ENCODE data around the gene VTI1A.
"Not testable (repeated sequence)": the region's sequence is repeated elsewhere in the genome, so short reads cannot be mapped to it uniquely, and the experiment has no call there.

The VTI1A gene

DNA sequence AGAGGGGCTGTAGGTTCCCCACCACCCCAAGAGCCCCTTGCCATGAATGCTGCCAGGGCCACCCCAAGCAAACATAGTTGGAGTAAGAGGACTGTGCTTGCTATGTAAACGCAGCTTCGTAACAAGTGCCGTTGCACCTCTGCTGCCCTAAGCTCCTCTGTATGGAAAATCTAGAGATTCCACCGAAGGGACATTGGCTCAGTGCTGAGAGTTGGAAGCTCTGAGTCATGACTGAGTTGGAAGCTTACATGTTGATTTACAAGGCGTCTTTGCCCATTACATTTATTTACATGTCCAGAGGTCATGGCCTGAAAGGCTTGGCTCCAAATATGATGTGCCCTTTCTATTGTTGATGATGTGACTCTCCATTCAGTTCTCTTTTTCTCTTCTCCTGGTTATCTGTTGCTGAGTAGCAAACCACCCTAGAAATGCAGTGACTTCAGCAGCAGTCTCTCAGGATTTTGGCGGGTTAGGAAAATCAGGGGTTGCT, 270.0 kb downstream of the VTI1A start:
- DNase-seq (ENCODE audit: low spot score), result no peak

DNA sequence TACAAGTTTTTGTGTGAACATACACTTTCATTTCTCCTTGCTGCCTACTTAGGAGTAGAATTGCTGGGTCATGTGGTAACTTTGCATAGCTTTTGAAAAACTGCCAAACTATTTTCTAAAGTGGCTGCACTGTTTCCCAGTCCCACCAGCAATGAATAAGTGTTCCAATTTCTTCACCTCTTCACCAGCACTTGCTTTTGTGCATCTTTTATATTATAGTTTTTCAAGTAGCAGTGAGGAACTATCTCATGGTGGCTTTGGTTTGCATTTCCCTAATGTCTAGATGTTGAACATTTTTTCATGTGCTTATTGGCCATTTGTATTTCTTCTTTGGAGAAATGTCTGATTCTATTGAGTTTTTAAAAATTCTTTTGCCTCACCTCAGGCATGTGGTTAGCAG, 273.2 kb downstream of the VTI1A start:
- DNase-seq (ENCODE audit: low spot score), result no peak

DNA sequence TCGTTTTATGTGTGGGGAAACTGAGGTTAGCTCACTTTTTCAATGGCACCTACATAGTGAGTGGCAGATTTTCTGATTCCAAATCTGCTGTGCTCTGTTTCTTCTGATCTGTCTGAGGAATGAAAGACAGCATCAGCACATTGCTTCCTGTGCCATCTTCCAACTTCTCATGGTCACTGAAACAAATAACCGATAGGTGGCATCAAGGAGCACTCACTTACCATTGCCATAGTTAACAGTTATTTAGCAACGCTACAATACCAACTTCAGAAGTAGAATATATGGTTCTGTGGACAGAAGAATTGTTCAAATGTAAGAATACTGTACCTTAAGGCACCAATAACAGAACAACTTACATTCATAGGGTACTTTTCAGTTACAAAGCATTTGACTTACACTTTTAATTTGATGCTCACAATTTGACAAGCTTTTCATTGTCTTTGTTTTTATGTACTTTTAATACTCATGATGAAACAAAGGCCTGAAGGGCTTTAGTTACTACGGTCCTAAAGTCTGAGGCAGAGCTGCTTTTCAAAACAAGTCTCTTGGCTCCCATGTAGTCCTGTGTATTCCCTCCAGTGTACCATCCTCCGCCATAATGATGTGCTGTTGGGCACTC, 274.2 kb downstream of the VTI1A start:
- DNase-seq (ENCODE audit: low spot score), result peak; percentile 31

DNA sequence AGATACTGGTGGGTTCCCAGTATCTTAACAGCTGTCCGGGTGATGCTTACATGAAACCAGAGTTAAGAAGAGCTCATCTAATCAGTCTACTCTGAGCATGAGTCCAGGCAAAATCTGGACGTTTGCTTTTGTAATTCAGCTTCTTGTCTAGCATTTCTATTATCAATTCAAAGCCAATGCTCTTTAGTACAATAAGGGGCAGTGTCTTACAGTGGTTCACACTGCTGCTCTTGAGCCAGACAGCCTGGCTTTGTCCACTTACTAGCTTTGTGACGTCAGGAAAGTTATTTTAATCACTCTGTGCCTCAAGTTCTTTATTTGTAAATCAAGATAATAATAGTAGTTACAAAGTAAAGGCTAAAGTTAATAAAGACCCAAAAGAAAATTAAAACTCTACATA, 275.7 kb downstream of the VTI1A start:
- no peak for DNase-seq (ENCODE audit: low spot score)

DNA sequence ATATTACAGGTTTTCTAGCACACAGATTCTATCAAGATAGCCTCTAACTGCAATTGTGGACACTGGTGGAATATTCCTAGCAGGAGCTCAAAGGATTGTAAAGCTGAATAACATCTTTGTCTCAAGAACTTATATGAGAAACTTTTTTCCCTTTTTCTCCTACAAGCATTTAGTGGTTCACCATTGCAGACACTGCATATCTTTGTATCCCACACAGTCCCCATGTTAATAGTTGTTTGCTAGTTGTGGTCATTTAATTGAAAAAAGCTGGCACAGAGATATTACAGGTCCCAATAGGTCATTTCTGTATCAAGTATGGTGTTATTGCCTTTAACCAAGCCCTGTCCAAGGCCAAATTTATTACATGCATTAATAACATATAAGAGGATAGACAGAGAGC, 276.9 kb downstream of the VTI1A start:
- DNase-seq (ENCODE audit: low spot score), result no peak

DNA sequence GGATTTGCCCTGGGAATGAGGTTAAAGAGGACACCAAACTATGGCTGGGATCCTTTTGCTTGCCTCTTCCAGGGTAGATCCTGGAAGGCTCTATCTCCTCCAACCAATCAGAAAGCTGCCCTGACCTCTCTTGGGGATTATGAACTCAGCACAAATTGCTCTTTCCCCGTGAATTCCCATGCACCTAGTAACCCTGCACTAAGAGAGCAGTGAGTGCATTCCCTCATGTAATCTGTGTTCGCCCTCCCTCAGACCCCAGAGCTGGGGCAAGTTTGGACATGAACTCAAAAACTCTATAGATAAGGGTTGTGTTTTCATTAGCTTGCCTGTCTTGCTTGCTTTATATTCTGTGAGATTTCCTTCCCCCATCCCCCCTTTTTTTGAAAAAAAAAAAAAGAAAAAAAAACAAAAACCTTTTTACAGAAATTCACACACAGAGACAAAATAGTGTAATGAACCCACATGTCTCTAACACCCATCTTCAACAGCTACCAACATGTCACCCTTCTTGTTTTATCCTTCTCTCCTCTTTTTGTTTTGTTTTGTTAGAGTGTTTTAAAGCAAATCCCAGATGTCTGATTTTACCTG, 277.5 kb downstream of the VTI1A start:
- DNase-seq (ENCODE audit: low spot score), result no peak

DNA sequence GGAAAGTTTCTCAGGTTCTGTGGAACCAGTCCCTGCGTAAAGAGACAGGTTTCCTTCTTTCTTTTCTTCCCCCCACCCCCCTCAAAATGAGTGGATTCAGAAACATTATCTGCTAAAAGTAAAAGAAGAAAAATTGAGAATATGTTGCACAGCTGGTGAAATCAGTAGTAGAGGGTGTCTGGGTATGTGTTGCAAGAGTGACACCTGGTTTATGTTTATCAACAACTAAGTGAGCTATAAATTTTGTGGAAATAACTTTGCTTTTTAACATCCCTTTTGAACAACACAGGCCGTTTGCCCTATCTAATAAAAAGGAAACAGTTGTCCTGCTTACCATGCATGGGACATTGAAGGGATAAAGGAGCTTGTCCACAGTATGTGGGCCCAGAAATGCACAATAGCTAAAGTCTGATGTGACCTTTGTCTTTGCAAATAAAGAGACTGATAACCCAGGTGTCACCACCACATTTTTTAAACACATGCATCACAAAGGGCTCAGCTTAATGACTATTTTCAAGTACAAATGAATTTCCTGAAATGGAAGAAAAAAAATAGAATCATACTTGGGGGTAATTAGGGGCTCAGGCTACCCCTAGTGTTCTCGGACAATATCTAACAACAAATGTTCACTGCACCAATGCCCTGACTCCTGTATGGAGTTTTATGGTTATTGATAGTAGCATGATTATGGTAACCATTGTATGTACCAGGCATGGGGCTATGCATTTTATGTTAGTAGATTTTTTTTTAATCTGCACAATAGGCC, 281.3 kb downstream of the VTI1A start:
- no peak for DNase-seq (ENCODE audit: low spot score)

DNA sequence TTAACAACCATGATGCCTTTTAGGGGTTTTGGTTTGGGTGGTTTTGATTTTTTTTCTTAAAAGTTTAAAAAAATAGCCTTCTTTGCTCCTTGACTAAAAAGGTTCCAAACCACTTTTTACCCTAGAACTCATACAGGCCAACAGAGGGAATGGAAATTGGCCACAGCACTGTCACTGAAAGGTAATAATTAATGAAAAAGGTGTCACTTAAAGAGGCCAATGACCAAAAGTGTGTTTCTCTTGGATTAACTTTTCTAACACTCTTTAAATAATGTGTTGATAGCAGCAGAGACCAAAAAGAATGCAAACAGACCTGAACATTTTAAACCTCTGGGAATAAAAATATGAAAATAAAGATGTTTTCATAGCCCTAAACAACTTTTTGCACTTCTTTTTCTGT, 282.0 kb downstream of the VTI1A start:
- no peak for DNase-seq (ENCODE audit: low spot score)

DNA sequence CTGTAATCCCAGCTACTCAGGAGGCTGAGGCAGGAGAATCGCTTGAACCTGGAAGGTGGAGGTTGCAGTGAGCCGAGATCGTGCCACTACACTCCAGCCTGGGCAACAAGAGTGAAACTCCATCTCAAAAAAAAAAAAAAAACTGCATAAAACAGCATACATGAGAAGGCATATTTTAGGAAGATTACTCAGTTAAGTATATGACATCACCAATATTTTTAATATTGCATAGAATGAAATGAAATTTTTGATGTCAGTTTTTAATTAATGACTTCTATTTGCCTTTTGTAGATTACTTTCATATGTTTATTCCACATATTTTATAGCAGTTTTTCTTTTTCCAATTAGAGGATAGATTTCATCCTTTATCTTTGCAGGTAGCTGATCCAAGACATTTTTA, 284.4 kb downstream of the VTI1A start:
- DNase-seq (ENCODE audit: low spot score), result not testable (repeated sequence)

DNA sequence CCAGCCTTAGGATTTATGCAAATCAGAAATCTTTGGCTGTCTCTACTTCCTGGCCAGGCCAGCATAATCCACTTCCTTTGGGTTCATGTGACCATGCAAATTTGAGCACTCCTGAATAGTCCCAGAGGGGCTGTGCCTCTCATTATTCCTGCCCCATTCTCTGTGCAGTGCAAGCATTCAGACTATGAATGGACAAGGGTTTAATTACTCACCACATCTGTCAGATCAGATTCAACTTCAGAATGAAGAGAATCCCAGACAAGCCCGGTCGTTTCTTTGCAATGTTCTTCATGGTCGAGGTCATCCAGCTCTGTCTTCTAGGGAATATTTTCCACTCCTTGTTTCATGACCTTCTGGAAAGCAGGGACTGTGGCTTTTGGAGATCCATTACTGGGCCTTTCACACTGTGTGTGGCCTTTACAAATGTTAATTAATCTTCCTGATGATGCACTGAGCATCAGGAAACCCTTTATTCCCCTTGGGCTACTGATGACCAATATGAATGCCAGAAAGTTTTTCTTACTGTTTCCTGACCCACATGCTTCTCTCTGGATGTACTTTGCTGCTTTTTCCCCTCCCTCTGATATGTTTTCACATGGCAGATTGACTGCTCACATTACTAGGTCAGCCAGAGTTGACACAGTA, 285.4 kb downstream of the VTI1A start:
- DNase-seq (ENCODE audit: low spot score), result no peak

DNA sequence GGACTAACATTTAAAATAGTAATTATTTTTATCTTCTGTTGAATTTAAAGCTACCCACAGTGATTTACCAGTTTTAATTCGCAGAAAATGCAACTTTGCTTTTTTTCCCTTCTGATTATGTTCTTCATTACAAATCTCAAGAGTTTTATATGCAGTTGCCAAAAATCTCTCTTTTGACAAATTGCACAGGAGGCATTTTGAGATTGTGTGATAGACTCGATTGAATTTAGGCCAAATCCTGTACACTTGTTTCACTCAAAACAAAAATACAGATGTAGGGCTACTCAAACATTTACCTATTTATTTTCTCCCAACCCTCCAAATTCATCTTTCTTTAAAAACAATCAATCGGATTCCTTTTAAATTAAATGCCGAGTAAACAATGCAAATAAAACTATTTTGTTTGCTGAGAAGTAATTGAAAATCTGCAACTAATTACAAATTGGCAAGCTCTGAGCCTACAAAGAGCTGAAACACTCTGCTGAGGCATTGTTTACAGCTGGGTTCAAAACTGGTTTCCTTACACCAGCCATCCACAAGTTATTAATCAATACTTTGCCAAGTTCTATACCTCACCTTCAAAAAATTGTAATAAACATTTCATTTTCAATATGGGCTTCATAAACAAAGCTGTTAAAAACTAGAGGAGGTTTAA, 288.2 kb downstream of the VTI1A start:
- no peak for DNase-seq (ENCODE audit: low spot score)

DNA sequence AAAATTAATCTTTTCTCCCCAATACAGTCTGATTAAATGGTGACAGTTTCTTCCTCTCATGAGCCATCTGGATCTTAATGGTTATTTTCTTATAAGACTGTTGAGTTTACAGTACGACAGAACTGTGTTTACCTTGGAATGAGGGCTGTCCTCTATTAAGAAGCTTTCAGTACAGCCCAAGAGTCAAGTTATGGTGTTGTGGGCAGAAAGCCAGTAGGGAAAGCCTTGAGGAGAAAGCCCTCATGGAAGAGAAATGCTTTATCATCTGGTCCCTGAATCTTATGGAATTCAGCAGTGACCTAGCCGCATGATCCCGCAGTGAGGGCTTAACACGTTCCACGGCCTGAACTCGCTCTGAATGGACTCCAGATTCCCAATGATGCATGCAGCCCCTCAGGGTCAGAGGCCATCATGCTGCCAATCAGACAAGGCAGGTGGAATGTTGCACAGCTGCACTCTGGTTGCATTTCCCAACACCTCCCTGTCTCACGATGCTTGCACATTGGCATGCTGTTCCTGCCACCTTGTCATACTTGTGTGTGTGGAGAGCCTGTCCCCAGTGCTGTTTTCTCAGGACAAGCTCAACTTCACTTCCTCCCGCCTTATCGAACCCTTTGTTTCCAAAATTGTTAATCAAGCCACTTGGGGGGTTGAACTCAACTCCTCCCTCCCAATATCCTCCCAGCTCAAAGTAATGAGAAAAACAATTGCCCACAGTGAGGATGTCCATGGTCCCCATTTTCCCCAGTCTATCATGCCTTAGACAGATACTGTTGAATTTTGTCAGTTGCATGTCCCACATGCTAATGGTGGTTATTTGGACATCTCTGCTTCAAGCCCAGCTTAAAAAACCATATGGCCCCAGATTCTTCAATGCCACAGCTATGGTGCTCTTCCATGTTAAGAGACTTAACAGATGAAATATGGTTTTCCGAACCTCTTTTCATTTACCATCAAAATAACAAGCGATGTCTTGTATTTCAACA, 291.9 kb downstream of the VTI1A start:
- no peak for DNase-seq (ENCODE audit: low spot score)

DNA sequence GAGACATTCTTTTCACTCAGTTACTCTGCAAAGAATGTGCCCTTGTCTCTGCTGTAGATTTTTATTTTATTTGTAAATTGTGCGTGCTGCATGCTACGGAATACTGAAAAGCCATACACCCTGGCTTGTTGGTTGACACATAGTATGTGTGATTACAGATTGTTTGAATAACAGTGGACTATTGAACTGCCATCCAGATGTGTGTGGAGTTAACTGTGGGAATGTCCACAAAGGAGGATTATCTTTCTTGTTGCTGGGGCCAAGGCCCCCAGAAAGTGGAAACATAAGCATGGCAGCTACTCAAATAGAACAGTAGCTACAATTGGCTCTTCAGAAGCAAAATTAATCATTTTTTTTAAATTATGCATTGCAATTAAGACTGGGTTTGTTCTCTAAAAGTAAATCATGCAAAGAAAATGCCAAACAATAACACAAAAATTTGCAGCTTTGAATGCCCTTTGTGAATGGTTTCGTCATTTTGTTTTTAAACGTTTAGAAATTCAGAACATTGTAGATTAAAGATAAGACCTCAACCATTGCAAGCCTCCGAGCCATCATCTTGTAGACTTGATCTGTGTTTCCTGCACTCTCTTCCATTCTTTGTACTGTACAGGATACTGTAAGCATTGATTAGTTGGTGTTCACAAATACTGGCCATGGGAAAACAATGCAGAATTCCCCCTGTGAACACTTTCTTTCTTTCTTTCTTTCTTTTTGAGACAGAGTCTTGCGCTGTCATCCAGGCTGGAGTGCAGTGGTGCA, 292.8 kb downstream of the VTI1A start:
- no peak for DNase-seq (ENCODE audit: low spot score)

DNA sequence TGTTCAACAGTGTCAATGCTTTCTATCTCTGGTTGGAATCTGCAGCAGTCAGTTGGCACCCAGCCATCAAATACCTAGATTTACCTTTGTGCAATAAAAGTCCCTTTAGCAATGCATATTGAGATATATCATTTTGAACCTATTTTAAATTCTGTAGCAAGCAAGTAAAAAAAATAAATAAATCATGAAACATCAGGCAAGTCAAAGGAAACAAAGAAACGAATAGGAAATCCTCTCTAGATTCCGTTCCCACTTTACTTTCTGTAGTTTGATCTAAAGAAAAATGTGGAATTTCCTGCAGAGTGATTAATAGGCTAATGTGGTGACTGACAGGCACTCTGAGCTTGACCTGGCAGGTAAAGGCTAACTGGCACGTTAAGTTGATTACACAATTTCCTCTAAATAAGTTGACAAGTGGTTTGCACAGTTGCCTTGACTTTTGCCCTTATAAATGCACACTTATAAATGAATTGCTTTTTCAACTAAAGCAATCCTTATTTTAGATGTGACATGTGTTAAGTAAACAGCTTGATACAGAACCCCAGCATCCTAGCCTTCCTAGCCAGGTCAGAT, 294.9 kb downstream of the VTI1A start:
- no peak for DNase-seq (ENCODE audit: low spot score)

DNA sequence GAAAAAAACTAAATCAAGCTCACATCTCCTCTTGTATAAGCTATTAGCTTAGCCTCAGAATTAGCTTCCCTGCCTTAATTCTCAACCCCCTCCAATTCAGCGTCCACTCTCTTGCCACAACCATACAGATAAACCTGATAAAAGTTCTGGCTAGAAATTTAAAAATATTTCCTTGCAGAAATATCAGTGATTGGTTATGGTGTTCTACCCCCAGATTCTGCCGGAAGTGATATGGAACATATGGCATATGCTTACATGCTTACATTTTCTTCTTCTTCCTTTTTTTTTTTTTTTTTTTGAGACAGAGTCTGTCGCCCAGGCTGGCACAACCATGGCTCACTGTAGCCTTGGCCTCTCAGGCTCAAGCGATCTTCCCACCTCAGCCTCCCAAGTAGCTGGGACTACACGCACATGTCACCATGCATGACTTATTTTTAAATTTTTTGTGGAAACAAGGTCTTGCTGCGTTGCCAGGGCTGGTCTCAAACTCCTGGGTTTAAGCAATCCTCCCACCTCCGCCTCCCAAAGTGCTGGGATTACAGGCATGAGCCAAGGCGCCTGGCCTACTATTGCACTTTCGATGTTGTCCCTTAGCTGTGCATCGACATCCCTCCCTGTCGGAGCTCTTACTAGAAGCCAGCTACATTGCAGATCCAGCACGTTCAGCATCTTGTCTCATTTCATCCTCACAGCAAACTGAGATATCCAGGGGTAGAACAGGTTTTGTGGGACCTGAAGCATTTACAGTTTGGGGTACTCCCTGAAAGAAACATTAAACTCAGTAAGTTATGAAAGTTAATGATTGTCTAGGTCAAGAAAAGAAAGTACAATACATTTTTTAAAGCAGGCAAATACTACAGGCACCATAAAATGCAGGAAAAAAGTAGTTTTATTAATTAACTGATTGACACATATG, 297.4 kb downstream of the VTI1A start:
- DNase-seq (ENCODE audit: low spot score), result no peak

DNA sequence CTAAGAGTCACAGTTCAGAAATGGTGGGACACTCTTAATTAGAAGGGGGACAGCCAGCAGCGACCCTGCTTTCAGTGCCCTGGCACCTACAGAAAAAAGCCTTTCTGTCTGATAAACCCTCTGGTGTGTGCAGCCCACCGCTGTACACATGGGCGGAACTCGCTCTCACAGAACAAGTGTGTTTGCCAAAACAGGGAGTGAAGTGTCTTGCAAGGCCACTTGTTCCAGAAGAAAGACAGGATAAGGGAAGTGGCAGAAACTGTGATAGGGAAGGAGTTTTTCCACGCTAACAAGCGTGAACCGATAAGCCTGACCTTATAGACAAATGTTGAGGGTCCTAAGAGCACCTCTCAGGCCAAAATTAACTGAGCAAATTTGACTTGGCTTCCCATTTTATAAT, 299.3 kb downstream of the VTI1A start:
- no peak for DNase-seq (ENCODE audit: low spot score)

DNA sequence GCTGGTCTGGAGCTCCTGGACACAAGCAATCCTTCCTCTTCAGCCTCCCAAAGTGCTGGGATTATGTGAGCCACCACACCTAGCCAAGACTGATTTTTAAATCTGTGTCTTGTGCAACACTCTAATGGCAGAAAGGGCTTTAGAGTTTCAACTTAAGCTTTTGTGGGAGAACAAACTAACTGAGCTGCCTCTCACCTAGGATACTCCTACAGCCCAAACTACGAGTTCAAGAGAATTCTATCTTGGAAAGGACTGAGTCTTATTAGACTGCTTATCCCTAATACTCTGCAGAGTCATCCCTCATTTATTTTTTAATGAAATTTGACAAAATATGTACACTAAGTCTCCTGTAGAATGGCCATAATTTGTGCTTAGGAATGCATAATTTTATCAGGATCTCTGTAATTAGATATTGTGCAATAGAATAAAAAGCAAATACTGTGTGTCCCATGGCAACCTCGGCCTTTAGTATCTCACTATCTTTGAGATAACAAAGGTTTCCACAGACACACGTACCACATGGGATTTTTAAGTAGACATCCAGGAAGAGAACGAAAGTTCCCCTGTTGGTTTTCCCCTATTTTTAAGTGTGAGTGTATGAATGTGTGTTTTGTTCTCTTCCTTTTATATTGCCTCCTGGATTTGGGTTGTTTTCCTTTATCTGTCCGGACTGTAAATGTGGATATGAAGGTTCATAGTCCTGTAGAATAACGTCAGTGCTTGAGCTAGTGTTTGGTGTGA, 303.6 kb downstream of the VTI1A start:
- DNase-seq (ENCODE audit: low spot score), result peak; percentile 27

DNA sequence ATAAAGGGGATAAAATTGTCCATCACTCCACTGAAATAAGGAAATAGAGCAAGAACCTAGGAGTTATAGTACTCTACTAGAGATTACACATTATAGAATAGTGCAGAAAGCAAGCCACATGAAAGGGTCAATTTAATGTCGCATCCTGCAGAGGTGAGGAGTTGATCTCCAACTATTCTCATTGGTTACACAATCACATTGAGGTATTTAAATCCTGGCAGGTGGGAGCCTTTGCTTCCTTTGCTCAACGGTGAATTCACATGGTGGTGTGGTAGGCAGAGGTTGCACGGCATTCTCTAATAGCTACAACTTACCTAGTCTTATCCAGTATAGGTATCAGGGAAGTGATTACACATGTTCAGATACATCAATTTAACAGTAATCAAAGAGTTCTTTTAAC, 304.6 kb downstream of the VTI1A start:
- DNase-seq (ENCODE audit: low spot score), result no peak
